Activated T-helper 1 cell treated with Interleukin-2 at 50 U/mL for 16 hours (primary cell): ENCODE measurements around the gene ACTMAP.
"Not testable (repeated sequence)": the region's sequence is repeated elsewhere in the genome, so short reads cannot be mapped to it uniquely, and the experiment has no call there.

Source experiments
- DNase-seq: peaks from one replicate; pipeline ENCODE4 v3.0.0-alpha.2; 2020; ENCODE audit warnings: low read depth

ACTMAP gene

DNA sequence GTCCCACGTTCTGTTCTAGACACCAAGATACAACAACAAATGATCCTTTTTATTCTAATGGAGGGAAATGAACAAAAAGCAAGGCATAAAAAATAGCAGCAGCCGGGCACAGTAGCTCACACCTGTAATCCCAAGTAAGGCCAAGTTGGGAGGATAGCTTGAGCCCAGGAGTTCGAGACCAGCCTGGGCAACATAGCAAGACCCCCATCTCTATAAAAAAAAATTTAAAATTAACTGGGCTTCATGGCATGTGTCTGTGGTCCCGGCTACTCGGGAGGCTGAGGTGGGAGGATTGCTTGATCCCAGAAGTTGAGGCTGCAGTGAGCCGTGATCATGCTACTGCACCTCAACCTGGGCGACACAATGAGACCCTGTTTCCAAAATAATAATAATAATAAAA lies 26.1 kb upstream of the ACTMAP start:
- DNase-seq = no peak

DNA sequence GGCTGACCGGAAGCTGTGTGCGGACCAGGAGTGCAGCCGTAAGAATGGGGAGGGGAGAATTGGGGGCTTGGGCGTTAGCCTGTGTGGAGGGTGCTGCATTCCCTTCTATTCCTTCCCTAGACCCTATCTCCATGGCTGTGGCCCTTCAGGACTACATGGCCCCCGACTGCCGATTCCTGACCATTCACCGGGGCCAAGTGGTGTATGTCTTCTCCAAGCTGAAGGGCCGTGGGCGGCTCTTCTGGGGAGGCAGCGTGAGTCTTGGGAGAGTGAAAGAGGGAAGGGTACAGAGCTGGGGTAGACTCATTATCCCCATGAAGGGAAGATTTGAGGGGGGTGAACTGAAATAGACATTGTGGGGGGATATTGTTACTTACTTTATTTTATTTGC lies 25.4 kb upstream of the ACTMAP start:
- no peak for DNase-seq

DNA sequence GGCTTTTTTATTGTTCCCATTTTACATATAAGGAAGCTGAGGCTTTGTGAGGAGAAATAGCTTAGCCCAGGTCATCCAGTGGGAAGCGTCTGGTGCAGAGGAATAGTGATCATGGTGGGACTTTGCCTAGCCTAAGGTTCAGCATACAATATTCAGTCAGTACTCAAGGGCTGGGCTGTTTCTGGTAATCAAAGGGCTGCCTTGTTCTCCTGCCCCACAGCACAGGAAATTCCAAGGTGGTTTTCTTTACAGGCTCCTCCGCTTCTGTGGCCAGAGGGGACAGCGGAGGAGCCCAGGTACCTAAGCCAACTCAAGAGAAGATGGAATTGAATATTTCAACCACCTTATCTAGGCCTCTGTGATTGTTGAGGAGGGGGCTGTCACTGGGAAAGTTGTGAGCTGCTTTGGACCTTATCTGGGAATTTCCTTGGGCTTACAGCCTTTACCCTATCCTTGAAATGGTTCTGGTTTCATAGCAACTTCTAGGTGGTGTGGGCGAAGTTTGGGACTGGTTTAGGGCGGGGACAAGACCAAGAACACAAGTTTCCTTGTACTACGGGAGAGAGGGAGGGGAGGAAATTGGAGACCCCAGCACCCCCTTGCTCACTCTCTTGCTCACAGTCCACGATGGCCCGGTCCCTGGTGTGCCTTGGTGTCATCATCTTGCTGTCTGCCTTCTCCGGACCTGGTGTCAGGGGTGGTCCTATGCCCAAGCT lies 24.8 kb upstream of the ACTMAP start, which contains the start of gene MIA:
MIA (plus strand) TSS at position 606 of the 716 bp plus-strand sequence; CDS start at position 628, 22 bp downstream.
- DNase-seq = no peak

DNA sequence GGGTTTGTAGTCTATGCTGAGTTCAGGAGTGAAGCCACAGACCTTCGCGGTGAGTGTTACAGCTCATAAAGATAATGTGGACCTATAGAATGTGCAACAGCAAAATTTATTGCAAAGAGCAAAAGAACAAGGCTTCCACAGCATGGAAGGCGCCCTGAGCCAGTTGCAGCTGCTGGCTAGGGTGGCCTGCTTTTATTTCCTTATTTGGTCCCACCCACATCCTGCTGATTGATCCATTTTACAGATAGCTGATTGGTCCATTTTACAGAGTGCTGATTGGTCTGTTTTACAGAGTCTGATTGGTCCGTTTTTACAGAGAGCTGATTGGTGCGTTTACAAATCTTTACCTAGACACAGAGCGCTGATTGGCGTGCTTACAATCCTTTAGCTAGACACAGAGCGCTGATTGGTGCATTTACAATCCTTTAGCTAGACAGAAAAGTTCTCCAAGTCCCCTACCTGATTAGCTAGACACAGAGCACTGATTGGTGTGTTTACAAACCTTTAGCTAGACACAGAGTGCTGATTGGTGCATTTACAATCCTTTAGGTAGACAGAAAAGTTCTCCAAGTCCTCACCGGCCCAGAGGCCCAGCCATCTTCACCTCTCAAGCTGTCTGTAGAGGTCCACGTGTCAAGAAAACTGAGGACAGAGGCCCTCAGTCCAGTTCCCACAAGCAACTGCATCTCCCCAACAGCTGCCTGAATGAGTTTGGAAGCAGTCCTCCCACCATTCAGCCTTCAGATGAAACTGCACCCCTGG lies 21.0 kb upstream of the ACTMAP start:
- not testable (repeated sequence) for DNase-seq

DNA sequence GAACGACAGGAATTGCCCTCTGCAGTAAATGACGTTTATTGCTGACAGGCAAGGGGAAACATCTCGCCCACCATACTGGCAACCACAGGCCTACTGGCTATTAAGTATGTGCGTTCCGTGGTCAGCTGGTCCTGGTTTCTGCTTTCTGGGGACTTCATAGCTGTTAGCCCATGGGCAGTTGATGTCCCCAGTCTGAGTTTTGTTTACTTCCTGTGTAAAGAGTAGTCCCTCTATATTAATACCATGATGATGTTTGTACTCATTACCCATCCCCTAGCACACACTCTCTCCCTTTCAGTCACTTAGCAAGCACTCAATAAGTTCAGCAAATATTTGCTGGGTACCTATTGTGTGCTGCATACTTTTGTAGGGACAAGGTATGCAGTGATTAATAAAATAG lies 18.6 kb upstream of the ACTMAP start:
- DNase-seq = no peak

DNA sequence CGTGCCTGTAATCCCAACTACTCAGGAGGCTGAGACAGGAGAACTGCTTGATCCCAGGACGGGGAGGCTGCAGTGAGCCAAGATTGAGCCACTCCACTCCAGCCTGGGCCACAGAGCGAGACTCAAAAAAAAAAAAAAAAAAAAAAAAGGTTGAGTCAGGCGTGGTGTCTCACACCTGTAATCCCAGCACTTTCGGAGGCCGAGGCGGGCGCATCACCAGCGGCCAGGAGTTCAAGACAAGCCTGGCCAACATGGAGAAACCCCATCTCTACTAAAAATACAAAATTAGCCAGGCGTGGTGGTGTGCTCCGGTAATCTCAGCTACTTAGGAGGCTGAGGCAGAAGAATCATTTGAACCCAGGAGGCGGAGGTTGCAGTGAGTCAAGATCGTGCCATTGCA lies 16.1 kb upstream of the ACTMAP start:
- DNase-seq = not testable (repeated sequence)

DNA sequence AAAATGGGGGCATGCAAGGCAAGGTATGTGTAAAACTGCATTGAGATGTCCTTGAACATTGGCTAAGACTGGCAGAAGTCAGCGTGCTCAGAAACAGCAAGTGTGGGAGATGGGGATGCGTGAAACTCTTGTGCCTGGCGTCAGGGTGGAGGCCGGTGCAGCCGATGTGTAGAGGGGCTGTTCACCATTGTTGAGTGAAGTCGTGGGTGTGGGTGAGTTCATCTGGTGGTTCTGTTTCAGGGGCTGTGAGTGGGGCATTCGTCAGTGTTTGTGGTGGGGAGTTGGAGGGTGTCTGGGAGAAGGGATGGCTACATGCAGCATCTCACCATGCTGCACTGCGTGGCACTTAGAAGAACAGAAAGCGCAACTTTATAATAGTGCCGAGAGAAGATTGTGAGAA lies 13.7 kb upstream of the ACTMAP start:
- no peak for DNase-seq

DNA sequence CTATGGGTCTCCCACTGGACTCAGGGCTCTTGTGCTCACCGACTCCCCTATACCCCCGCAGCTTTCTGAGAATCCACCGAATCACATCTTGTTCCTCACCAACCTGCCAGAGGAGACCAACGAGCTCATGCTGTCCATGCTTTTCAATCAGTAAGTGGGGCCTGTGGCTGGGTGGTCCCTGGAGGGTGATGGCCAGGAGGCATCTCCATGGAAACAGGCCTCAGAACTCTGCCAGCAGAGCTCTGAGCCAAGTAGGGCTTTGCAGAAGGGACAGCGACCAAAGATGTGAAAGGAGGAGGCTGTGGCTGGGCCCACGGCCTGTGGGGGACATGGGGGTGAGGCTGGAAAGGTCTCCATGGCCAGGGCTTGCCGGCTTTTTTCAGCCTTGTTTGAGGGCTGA lies 13.2 kb upstream of the ACTMAP start:
- no peak for DNase-seq

DNA sequence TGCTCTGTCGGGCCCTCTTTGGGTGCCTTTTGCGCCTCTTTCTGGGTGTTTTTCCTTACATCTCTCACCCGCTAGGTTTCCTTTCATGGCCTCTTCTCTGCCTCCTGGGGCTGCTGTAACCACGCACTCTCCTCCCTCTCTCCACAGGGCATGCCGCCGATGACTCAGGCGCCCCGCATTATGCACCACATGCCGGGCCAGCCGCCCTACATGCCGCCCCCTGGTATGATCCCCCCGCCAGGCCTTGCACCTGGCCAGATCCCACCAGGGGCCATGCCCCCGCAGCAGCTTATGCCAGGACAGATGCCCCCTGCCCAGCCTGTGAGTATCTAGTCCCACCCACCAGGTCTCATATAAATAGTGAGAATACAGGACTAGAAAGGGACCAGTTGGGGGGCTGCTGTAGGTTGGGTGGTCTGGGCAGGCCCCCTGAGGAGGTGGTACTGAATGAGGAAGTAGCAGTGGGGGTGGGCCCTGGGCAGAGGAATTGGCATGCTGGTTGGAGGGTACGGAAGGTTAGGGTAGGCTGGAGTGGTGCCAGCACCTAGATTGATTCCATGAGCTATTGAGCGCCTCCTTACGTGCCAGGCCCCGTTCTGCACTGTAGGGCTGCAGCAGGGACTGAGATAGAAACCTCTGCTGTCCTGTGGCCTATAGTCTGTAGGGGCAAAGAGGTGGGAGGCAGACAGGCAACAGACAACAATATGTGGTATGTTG lies 12.6 kb upstream of the ACTMAP start:
- no peak for DNase-seq

DNA sequence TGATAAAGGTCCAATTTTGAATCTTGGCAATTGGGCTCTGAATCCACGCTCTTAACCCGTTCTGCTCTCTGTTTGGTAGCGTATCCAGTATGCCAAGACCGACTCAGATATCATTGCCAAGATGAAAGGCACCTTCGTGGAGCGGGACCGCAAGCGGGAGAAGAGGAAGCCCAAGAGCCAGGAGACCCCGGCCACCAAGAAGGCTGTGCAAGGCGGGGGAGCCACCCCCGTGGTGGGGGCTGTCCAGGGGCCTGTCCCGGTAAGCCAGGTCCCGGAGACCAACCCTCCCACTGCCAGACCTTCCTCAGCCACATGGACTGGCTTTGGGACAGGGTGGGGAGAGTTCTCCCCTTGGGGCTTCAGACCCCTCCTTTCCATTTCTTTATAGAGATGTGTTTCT lies 9.1 kb upstream of the ACTMAP start:
- no peak for DNase-seq

DNA sequence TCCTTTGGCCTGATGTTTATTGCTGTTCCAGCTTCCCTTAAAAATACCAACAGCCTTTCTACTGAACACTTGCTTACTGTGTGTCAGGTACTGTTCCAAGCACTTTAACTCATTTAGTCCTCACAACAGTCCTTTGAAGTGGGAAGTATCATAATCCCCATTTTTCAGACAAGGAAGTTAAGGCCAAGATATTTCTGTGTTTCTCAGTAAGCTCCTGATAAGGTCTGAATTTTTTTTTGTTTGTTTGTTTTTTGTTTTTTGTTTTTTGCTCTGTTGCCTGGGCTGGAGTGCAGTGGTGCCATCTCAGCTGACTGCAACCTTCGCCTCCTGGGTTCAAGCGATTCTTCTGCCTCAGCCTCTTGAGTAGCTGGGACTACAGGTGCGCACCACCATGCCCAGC lies 8.2 kb upstream of the ACTMAP start:
- DNase-seq = no peak

DNA sequence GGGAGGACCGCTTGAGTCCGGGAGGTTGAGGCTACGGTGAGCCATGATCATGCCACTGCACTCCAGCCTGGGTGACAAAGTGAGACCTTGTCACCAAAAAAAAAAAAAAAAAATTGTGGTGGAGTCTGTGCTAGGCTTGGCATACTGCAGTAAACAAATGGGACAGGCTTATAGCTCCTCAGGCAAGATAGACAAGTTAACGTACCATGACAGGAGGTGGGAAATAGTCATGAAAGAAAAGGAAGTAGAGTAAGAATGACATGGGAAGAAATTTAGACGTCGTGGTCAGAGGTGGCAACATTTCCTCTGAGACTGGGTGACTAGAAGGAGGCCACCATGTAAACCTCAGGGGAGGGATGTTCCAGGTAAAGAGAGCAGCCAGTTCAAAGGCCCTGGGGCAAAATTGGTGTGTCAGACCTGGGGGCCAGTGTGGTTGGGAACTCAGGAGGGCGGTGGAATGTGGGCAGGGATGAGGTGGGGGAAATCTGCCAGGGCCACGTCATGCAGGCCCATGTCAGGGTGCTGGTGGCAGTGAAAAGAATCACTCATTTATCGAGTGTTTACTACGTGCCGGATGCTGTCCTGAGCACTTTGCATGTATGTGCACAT lies 6.3 kb upstream of the ACTMAP start:
- DNase-seq = no peak

DNA sequence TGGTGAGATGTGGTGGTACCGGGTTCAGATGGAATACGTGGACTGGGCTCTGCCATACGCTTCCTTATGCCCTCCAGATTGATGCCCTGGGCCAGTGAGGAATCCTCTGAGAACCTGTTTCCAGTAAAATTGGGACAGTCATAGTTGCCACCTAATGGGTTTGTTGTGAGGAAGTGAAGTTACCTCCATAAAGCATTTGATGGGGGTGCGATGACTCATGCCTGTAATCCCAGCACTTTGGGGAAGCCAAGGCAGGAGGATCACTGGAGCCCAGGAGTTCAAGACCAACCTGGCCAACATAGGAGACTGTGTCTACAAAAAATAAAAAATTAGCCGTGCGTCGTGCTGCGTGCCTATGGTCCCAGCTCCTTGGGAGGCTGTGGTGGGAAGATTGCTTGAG lies 5.5 kb upstream of the ACTMAP start:
- no peak for DNase-seq

DNA sequence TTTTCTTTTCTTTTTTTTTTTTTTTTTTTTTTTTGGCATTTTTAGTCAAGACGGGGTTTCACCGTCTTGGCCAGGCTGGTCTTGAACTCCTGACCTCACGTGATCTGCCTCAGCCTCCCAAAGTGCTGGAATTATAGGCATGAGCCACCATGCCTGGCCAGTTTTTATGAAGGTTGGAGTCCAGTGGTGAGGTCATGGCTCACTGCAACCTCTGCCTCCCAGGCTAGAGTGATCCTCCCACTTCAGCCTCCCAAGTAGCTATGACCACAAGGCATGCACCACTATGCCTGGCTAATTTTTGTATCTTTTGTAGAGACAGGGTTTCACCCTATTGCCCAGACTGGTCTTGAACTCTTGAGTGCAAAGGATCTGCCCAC lies 5.0 kb upstream of the ACTMAP start:
- DNase-seq = no peak

DNA sequence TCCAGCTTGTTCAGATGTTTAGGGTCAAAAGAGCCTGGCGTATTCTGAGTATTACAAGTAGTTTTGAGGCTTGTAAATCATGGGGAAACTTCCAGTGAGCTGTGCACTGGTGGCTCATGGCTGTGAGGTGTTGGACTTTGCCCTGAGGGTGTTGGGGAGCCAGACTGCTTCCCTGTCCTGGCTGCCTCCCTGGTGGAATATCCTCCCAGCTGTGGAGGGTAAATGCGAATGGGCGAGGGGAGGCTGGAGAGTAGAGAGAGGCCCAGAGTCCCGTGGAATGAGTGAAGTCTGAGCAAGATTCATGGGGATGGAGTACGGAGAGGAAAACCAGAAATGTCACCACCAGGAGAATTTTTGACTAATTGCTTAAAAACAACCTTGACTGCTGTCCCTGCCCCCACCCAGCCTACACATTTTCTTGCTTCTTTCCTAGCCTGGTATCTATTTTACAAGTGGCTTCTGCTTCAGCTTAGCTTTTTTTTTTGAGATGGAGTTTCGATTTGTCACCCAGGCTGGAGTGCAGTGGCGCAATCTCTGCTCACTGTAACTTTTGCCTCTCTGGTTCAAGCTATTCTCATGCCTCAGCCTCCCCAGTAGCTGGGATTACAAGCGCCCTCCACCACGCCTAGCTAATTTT lies 4.5 kb upstream of the ACTMAP start:
- DNase-seq = no peak

DNA sequence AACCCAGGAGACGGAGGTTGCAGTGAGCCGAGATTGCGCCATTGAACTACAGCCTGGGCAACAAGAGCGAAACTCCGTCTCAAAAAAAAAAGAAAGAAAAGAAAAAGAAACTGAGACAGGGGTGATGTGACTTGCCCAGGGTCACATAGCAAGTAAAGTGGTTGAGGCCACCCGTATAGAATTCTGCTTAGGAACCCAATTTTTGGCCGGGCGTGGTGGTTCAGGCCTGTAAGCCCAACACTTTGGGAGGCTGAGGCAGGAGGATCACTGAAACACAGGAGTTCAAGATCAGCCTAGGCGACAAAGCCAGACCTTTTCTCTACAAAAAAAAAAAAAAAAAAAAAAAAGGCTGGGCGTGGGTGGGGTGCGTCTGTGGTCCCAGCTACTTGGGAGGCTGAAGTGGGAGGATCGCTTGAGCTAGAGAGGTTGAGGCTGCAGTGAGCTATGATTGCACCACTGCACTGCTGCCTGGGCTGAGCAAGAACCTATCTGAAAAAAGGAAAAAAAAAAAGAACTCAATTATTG lies 2.0 kb upstream of the ACTMAP start:
- no peak for DNase-seq

DNA sequence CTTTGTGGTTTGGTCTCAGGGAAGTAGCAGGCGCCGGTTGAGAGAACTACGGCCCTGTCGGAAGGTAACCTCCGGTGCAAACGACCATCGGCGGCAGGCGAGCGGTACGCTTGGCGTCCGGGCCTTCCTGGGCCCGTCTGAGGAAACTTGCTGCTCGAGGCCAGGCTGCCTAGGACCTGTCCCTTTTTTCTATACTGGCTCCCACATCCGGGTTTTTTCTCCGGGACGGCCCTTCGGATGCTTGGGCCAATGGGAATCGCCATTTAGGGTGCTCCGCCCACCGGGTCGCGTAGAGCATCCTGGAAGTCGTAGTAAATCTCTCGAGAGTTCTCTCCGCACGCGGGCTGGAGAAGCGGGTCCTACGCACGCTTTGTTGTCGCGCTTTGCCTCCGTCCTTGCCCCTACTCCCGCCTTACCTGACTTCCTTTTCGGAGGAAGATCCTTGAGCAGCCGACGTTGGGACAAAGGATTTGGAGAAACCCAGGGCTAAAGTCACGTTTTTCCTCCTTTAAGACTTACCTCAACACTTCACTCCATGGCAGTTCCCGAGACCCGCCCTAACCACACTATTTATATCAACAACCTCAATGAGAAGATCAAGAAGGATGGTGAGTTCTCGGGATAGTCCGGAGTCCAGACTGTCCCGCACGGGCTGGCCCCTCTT lies 729 bp upstream of the ACTMAP start, which contains the start of gene SNRPA:
SNRPA (plus strand) TSS at position 330 of the 664 bp plus-strand sequence; CDS start at position 536, 206 bp downstream.
- peak; percentile 88 for DNase-seq

DNA sequence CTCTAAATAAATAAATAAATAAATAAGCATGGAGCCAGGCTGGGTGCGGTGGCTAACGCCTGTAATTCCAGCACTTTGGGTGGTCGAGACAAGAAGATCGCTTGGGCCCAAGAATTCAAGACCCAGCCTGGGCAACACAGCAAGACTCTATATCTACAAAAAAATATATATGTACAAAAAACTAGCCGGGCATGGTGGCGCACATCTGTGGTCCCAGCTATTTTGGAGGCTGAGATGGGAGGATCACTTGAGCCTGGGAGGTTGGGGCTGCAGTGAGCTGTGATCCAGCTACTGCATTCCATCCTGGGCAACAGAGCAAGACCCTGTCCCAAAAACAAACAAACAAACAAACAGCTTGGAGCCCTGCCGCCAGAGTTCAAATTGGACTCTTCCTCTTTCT lies 2.7 kb downstream of the ACTMAP start:
- no peak for DNase-seq

DNA sequence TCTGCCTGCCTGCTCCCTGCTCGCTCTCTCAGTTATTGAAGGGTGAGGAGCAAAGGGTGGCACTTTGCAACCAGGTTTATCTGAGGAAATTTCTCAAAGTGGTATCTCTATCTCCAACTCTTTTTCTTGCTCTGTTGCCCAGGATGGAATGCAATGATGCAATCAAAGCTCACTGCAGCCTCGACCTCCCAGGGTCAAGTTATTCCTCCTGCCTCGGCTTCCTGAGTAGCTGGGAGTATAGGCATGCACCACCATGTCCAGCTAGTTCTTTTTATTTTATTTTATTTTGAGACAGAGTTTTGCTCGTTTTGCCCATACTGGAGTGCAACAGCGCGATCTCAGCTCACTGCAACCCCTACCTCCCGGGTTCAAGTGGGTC lies 4.9 kb downstream of the ACTMAP start:
- no peak for DNase-seq

DNA sequence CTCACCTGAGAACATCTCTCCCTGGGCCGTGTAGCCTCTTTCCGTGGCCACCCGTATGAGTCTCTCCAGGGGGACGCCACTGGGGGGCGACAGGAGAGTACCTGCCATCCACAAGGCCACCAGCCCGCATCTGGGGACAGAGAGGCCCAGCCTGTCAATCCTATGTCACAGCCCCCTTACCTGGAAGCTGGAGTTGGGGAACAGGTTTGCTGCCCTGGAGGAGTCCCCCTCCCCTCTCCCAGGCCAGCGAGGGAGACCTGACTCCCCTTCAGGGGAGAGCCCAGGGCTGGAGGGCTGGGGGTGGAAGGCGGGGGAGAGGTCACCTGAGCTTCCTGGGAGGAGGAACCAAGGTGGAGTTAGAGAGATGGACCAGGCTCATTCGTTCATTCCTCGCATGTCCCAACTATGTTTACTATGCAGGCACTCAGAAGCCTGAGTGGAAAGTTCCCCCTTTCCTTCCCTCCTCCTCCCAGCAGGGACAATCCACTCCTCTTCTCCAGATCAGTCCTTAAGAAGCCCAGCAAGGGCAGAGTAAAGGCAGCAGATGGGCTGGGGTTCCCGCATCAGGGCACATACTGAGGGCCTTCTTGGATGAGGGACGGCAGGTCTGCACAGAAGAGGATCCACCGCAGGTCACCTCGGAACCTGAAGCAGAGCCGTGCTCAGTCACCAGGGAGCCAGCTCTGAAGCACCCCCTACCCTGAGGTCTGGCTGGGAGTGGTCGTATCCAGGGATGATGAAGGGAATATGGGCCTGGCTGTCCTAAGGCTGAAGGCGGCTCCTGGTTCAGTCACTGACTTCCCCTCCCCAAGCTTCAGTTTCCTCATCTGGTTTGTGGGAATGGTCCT lies 5.5 kb downstream of the ACTMAP start:
- DNase-seq = no peak
